ENCODE data around the gene AOAH.

AOAH gene

GRCh38 chr7:36644625-36645422 lies 79.5 kb downstream of the AOAH start:
- no peak overlapping the region for H3K4me3 ChIP-seq (ENCODE audit: low read length)
- DNase-seq (ENCODE audit: low read depth): no peak
- TF ChIP-seq CTCF (conservative IDR thresholded peaks at IDR 0.05; ENCODE audit: low read depth, low read length): no peak

GRCh38 chr7:36642414-36642813 lies 81.9 kb downstream of the AOAH start:
- no peak for DNase-seq (ENCODE audit: low read depth)
- no peak for TF ChIP-seq CTCF (conservative IDR thresholded peaks at IDR 0.05; ENCODE audit: low read depth, low read length)
- no peak overlapping the region for H3K4me3 ChIP-seq (ENCODE audit: low read length)

- H3K4me3 ChIP-seq (ENCODE audit: low read length): no peak overlapping the region
- DNase-seq (ENCODE audit: low read depth): no peak
- no peak for TF ChIP-seq CTCF (conservative IDR thresholded peaks at IDR 0.05; ENCODE audit: low read depth, low read length)
Observed at GRCh38 chr7:36642010-36642409, 82.3 kb downstream of the AOAH start.

GRCh38 chr7:36640682-36641081 lies 83.6 kb downstream of the AOAH start:
- TF ChIP-seq CTCF (conservative IDR thresholded peaks at IDR 0.05; ENCODE audit: low read depth, low read length): no peak
- DNase-seq (ENCODE audit: low read depth): no peak
- H3K4me3 ChIP-seq (ENCODE audit: low read length): no peak overlapping the region

- H3K4me3 ChIP-seq (ENCODE audit: low read length): no peak overlapping the region
- no peak for TF ChIP-seq CTCF (conservative IDR thresholded peaks at IDR 0.05; ENCODE audit: low read depth, low read length)
- no peak for DNase-seq (ENCODE audit: low read depth)
Observed at GRCh38 chr7:36639826-36640225, 84.5 kb downstream of the AOAH start.

GRCh38 chr7:36638586-36639263 lies 85.6 kb downstream of the AOAH start:
- no peak for TF ChIP-seq CTCF (conservative IDR thresholded peaks at IDR 0.05; ENCODE audit: low read depth, low read length)
- no peak overlapping the region for H3K4me3 ChIP-seq (ENCODE audit: low read length)
- DNase-seq (ENCODE audit: low read depth): no peak

GRCh38 chr7:36638140-36638539 lies 86.2 kb downstream of the AOAH start:
- DNase-seq (ENCODE audit: low read depth): no peak
- H3K4me3 ChIP-seq (ENCODE audit: low read length): no peak overlapping the region
- no peak for TF ChIP-seq CTCF (conservative IDR thresholded peaks at IDR 0.05; ENCODE audit: low read depth, low read length)
